ENCODE results near the gene RMC1. TPM values are rescaled to one million over a fixed set of nuclear protein-coding genes. Genes with fewer than 3 reads are reported as not detected.
"Not testable (repeated sequence)": the region's sequence is repeated elsewhere in the genome, so short reads cannot be mapped to it uniquely, and the experiment has no call there.

The RMC1 gene
- total RNA-seq, 1 donor from 2014 or later, result 25.0 TPM

- no peak overlapping the region for H3K4me3 Mint-ChIP-seq
- no peaks in the 10 kb centered on the region for H3K9me3 Mint-ChIP-seq
- no peak overlapping the region for H3K27ac Mint-ChIP-seq
- no peaks in the 10 kb centered on the region for H3K27me3 Mint-ChIP-seq
- H3K4me1 Mint-ChIP-seq (ENCODE audit: unreplicated experiment), result no peaks in the 10 kb centered on the region
- no peak for DNase-seq (ENCODE audit: extremely low spot score, unreplicated experiment)
- no peak for TF ChIP-seq CTCF (conservative IDR thresholded peaks at IDR 0.05)
- H3K36me3 Mint-ChIP-seq, result peaks cover 13% of the 10 kb centered on the region
These were observed 23.3 kb upstream of the RMC1 start for GRCh38 chr18:23479829-23480505.

GRCh38 chr18:23484561-23485182 is 18.6 kb upstream of the RMC1 start:
- DNase-seq (ENCODE audit: extremely low spot score, unreplicated experiment), result no peak
- Mint-ChIP-seq H3K36me3 (peaks cover 4% of the 10 kb centered on the region), H3K27me3 (no peaks in the 10 kb centered on the region), H3K9me3 (no peaks in the 10 kb centered on the region), H3K4me3 (no peak overlapping the region), H3K27ac (no peak overlapping the region), H3K4me1 (ENCODE audit: unreplicated experiment) (no peaks in the 10 kb centered on the region)
- TF ChIP-seq CTCF (conservative IDR thresholded peaks at IDR 0.05), result no peak

GRCh38 chr18:23485386-23485785 is 17.9 kb upstream of the RMC1 start:
- Mint-ChIP-seq H3K27me3 (no peaks in the 10 kb centered on the region), H3K4me3 (no peak overlapping the region), H3K9me3 (no peaks in the 10 kb centered on the region), H3K27ac (no peak overlapping the region), H3K36me3 (peaks cover 4% of the 10 kb centered on the region), H3K4me1 (ENCODE audit: unreplicated experiment) (no peaks in the 10 kb centered on the region)
- DNase-seq (ENCODE audit: extremely low spot score, unreplicated experiment), result no peak
- no peak for TF ChIP-seq CTCF (conservative IDR thresholded peaks at IDR 0.05)

GRCh38 chr18:23487738-23488570 is 15.4 kb upstream of the RMC1 start:
- H3K27ac Mint-ChIP-seq, result no peak overlapping the region
- TF ChIP-seq CTCF (conservative IDR thresholded peaks at IDR 0.05), result no peak

GRCh38 chr18:23489586-23489985 is 13.7 kb upstream of the RMC1 start:
- not testable (repeated sequence) for H3K27me3 Mint-ChIP-seq; H3K9me3 Mint-ChIP-seq; H3K4me3 Mint-ChIP-seq; DNase-seq (ENCODE audit: extremely low spot score, unreplicated experiment); H3K36me3 Mint-ChIP-seq; H3K27ac Mint-ChIP-seq; H3K4me1 Mint-ChIP-seq (ENCODE audit: unreplicated experiment)

More at GRCh38 chr18:23487738-23488570, 15.4 kb upstream of the RMC1 start:
- H3K4me1 Mint-ChIP-seq (ENCODE audit: unreplicated experiment), result no peaks in the 10 kb centered on the region
- peaks cover 4% of the 10 kb centered on the region for H3K36me3 Mint-ChIP-seq
- H3K27me3 Mint-ChIP-seq, result no peaks in the 10 kb centered on the region
- no peak for DNase-seq (ENCODE audit: extremely low spot score, unreplicated experiment)
- no peak overlapping the region for H3K4me3 Mint-ChIP-seq
- peaks cover 4% of the 10 kb centered on the region for H3K9me3 Mint-ChIP-seq

- no peak for TF ChIP-seq CTCF (conservative IDR thresholded peaks at IDR 0.05)
- Mint-ChIP-seq H3K27ac (no peak overlapping the region), H3K4me3 (no peak overlapping the region), H3K4me1 (ENCODE audit: unreplicated experiment) (no peaks in the 10 kb centered on the region), H3K36me3 (no peaks in the 10 kb centered on the region), H3K27me3 (no peaks in the 10 kb centered on the region), H3K9me3 (peaks cover 4% of the 10 kb centered on the region)
- DNase-seq (ENCODE audit: extremely low spot score, unreplicated experiment), result no peak
These were observed 9.7 kb upstream of the RMC1 start for GRCh38 chr18:23493654-23494053.

Data from type B pancreatic cell (in vitro differentiated cells).